ENCODE results near the gene LDB1. TPM values are rescaled to one million over a fixed set of nuclear protein-coding genes. Genes with fewer than 3 reads are reported as not detected.

LDB1 gene
- total RNA-seq, 1 donor from 2014 or later: 77.8 TPM

DNA sequence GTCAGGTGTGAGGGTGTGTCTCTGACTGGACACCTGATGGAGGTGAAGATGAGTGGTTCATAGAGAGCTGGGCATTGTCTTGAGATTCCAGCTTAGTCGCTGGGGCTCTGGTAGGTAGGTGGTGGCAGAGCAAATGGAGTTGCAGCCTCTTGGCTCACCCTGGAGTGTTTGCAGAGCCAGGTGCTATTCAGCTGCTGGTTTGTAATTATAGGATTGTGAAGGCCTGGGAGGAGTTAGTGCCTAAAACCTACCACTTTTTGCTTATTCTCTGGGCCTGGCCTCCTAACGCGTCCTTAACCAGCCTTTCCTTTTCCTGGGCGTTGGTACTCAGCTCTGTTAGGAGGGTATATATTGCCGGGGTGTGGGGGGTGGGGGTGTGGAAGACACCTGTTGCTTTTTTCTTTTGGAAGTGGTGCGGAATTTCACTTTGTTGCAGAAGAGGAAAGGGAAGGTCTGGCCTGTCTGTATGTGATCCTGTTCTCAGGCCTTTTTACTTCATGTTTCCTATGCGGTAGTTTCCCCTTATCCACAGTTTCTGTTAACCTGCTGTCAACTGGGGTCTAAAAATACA is 15.9 kb upstream of the LDB1 start:
- DNase-seq (ENCODE audit: low spot score): no peak

DNA sequence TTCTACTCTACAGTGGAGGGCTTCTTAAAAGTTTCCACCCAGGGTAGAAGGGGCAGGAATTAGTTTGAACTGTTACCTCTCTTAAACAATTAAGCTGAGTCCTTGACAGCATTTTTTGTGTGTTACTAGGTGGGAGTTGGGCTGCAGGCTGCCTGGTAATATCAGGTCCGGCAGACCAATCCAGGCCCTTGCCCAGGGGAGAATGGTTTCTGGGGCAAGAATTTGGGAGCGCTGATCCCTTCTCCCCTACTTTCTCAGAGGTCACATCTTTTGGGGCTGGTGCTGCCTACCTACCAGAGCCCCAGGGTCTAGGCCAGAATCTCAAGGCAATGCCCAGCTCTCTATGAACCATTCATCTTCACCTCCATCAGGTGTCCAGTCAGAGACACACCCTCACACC is 14.2 kb upstream of the LDB1 start:
- no peak for DNase-seq (ENCODE audit: low spot score)

DNA sequence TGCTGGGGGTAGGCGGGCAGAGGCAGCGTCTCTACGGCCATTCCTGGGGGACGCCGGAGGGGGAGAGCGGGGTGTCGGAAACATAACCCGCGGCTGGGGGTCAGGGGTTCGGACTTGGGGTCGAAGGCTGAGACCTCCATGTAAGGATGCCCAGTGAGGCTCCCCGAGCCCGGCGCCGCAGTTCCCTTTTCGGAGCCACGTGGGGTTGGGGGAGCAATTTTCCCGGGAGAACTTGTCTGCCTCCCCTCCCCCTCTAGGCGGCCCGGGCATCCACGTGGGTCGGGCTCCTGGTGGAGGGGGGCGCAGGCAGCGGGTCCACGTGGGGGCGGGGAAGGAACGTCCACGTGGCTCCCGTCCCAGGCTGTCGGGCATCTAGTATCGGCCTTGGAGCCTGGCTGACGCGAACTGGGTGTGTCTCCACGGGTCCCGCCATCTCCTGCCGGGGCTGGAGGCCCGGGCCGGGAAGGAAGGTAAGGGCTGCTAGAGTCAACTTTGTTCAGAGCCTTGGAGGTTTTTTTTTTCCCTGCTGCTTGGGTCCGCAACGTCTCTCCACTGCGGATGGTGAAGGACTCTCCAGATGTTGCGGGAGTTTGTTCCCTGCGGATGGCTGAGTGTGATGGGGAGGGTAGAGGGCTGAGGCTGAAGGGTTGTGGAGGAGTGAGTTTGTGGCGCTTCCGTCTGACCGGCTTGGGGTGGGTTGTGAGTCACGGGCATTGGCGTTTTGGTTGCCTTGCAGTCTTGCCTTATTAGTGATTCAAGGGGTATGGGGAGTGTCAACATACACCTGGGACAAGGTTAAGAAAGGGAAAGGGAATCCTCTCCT is 13.4 kb upstream of the LDB1 start:
- peak; percentile 58 for DNase-seq (ENCODE audit: low spot score)

DNA sequence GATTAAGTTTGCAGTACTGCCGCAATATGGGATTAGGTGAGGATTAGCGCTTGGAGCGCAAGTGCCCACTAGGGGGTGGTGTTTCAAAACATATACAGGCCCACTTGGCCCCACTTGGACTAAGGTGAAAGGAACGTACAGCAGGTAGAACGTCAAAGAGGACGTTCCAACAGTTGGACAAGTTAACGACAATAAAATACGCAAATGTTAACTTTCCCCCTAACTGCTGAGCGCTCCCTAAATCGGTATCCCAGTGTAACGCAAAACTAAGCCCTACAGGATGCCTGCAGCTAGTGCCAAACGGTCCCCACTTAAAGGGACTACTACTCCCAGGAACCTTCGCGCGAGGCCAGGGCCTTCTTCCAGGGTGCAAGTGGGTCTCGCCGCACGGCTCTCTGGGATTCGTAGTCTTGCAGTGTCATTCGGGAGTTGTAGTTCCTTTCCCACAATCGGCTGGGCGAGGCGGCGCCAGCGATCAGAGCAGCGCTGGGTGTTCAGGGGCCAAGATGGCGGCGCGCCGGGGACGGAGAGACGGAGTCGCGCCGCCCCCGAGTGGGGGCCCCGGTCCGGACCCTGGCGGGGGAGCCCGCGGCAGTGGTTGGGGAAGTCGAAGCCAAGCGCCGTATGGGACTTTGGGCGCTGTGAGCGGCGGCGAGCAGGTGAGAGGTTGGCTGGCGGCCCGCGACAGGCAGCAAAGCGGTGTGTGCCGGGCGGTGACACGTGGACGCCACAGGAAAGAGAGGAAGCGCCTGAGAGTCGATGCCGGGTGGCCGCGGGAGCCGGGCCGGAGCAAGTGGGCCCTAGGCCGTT is 12.6 kb upstream of the LDB1 start, which contains the start of gene PPRC1:
Gene PPRC1 (plus strand): TSS at position 478 of the 810 bp plus-strand sequence. CDS start 29 bp downstream, at position 507.
- DNase-seq (ENCODE audit: low spot score): peak; percentile 99

DNA sequence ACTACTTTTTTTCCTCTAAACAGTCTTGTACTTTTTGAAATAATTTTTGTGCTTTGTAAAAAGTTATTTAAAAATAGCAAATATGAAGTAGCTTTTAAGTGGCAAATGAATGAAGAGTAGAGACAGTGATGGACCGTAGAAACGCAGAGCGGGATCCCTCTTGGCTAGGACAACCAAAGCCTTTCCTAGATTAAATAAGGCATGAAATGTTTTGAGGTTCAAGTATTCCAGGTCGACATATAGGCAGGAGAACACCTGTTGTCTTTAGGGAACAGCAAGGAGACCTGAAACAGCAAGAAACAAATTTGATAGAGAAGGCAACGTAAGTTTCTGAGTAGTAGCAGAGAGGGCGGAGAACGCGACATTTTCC is 12.0 kb upstream of the LDB1 start:
- no peak for DNase-seq (ENCODE audit: low spot score)

DNA sequence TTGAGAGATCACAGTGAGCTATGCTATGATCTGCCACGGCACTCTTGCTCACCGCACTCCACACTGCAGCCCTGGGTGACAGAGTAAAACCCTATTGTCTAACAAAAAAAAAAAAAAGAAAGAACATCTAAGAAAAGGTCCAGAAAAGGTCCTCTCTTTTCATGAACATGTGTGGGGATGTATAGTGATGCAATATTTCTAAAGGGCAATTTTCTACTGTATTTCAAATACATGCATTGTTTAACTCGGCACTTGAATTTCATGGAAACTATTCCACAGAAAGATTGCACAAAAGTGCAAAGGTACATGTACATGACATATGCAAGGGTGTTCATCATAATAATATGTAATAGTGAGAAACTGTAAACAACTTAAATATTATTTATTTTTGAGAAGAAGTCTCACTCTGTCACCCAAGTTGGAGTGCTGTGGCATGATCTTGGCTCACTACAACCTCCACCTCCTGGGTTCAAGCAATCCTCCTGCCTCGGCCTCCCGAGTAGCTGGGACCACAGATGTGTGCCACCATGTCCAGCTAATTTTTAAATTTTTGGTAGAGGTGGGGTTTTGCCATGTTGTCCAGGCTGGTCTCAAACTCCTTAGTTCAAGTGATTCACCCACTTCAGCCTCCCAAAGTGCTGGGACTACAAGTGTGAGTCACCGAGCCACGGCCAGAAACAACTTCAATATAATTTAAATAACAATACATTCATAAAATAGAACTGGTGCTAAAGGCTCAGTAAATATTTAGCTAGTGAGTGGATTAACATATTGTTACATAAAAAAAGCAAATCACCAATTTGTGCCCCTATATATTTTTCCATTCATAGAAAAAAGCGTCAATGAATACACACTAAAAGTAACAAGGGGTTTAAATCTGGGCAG is 11.4 kb upstream of the LDB1 start:
- DNase-seq (ENCODE audit: low spot score): no peak

DNA sequence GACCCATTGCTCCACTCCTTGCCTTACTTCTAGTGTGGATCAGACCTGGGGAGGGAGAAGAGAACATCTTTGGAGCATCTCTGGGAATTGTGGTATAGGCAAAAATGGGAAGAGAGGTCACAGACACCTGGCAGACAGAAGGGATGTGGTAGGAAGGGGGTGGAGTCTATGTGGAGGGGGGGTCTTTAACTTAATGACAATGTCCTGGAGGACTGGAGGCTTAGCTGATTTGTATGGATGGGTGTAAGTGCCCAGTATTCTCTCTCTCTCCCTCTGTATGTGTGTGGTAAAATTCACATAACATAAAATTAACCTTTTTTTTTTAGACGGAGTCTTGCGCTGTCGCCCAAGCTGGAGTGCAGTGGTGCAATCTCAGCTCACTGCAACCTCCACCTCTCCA is 3.1 kb upstream of the LDB1 start:
- no peak for DNase-seq (ENCODE audit: low spot score)

DNA sequence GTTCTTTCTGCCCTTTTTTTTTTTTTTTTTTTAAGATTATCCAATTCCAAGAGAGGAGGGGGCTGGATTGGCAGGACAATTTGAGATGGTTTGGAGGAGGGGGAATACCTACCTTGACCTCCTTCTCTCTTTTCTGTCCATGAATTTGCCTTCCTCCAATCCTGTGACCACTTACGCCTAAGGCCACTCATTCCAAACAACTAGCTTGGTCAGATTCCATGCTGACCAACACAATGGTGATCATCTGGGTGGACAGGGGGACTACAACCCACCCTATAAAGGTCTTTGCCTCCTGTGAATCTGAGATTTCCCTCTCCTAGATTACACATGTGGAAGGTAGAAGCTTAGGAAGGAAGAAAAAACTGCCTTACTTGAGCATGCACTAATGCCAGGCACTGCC is 2.3 kb upstream of the LDB1 start:
- DNase-seq (ENCODE audit: low spot score): no peak

DNA sequence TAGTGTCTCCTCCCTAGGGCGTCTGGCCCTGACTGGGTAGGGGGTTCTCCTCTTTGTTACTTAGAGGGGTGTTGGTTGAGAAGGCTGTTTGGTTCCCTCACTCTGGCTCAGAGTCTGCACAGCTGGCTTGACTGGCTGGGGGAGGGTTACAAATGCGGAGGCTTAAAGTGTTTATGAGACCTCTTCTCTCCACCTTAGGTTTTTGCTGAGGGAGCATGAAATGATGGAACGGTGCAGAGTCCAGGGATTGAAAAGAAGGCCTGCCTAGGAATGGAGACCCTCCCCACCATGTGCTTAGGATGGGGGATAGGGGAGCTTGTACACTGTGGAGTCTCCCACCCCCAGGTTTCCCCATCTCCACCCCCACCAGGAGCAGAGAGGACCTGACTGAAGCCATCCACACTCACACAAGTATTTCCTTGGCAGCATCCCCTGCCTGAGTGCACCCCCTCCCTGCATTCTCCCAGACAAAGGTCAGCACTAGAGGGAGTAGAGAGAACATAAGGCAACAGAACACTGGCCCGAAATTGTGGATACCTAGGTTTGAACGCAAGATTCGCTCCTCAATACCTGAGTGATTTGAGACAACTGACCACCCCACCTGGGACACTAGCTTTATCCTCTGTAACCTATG is 1.7 kb upstream of the LDB1 start:
- DNase-seq (ENCODE audit: low spot score): peak; percentile 30

DNA sequence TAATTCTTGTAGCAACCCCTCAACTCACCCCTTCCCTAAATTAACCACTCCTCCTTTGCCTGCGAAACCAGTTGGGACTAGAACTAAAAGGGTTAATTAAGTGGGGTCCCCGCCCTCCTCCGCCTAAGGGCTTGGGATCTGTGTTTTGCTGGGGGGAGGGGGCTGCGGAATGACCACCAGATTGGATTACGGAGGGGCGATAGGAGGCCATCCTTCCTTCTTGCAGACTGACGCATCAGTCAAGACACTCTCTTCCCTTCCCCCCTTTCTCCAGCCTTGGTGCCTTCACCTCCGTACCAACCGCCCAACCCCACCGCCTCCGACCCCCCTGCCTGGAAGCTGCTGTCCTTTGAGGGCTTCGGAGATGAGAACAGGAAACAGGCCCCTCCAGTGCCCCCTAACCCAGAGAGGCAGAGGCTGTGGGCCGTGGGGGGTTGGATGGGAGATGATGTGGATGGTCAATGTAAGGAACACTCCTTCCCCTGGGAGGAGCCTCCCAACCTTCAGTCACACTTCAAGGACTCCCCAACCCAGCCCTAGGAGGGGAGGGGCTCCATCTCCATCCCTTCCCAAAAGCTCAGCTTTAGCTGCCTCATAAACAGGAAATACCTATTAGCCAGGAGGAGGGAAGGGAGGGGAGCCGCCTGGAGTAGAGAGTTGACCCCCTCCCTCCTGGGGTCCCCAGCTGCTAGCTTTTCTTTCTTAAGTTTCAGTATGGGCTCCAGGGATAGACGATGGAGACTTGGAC is 997 bp upstream of the LDB1 start:
- peak; percentile 67 for DNase-seq (ENCODE audit: low spot score)

DNA sequence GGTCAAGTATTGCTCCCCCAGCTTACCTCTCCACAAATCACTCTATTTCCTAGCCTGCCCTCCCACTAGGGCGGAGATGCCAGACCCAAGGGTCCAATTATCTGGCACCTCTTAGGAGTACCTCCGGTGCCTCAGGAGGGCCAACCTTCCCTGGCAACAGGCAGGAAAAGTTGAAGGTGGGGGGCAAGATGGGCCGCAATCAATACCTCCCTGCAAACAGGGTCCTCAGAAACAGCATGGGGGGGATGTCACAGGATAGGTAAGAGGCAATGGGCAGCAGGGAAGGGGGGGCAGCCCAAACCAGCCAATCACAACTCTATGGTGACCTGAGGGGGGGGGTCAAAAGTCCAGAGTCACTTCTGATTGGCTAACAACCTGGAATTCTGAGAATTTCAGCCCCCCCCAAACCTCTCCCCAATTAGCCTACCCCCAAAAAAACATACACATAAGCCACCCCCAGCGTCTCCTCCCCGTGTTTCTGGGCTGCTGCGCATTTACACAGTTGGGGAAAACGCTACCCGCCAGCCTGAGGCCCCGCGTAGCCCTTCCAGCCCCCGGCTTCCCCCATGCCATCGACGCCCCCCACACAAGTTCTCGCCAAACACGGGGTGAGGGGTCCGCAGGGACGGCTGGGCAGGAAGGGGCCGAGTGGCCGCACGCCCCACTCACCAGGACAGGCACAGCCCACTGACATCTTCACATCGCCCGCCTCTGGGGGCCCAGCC is 589 bp downstream of the LDB1 start:
- peak; percentile 78 for DNase-seq (ENCODE audit: low spot score)

DNA sequence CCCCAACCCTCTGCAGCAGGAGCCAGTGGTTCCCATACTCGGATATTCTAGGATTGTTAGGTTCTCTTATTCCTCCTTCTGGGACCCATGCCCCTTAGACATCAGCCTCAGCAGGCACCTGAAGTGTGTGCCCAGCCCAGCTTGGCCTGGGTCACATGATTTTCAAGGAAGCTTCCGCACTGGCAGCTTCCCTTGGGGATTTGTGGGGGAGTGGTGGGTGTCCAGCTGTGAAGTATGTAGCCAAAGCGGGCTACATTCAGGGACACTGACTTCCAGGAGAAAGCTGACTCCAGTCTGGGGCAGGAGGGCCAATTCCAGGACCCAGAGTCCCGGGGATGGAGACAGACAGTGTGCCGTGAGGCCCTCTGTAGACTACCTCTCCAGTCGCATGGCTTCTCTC is 1.3 kb downstream of the LDB1 start:
- peak; percentile 38 for DNase-seq (ENCODE audit: low spot score)

DNA sequence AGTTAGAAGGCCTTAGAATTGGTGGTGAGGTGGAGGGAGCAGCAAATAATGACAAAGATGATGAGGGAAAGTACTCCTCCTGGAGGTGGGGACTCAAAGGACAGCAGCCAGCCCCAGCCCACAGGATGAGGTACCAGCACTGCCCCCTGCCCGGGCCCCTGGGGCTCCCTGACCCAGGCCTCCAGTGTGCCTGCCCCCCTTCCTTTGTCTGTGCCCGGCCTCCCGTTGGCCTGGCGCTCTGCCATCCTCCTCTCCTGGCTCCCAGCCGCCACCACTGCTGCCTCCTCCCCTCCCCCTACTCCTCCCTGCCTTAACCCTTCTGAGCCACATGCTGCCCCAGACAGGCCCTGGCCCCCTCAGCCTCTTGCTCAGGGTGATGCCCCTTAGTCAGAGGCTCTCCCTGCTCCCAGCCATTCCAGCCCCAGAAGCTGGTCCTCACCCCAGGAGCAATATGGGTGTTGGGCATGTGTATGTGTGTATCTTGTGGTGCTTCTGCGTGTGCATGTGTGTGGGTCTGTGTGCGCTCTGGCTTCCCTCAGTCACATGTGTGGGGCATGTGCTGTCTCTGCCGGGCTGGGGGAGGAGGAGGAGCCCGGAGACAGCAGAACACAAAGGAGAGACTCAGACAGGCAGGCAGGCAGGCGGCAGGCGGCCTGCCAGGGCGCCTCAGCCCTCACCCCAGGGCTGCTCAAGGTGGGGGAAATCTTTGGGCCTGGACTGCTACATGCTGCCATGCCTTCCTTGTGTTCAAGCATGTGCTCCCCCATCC is 2.6 kb downstream of the LDB1 start:
- peak; percentile 87 for DNase-seq (ENCODE audit: low spot score)

DNA sequence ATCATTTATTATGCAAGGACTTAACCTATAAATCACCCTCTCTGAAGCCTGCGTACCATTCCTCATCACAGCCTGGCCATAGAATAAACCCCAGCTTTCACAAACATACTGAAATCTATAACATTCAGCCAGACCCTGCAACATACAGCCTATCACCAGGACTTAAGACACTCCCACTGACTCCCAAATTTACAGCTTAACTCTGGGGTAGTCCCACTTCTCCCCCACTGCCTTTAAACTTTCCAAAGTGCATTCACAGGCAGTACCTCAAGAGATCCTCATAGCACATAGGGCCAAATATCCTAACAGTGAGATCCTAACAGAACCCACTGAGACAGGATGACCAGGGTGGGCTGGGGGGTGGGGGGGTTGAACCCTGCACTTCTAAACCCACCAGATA is 3.5 kb downstream of the LDB1 start:
- DNase-seq (ENCODE audit: low spot score): no peak

DNA sequence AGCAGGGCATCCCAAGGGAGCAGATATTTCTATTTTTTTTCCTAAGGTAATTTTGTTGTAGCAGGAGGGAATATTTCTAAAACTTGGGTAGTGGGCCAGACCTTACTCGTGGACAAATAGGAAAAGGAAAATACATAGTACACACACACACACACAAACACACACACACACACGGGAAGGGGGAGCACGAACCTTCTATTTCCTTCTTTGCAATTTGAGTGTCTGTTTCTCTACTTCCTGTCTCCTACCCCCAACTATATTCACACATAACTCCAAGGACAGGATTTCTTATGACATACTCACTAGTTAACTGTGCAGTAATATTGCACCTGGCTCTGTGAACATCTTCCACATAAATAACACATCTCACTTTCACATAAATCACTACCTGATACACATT is 4.4 kb downstream of the LDB1 start:
- no peak for DNase-seq (ENCODE audit: low spot score)

DNA sequence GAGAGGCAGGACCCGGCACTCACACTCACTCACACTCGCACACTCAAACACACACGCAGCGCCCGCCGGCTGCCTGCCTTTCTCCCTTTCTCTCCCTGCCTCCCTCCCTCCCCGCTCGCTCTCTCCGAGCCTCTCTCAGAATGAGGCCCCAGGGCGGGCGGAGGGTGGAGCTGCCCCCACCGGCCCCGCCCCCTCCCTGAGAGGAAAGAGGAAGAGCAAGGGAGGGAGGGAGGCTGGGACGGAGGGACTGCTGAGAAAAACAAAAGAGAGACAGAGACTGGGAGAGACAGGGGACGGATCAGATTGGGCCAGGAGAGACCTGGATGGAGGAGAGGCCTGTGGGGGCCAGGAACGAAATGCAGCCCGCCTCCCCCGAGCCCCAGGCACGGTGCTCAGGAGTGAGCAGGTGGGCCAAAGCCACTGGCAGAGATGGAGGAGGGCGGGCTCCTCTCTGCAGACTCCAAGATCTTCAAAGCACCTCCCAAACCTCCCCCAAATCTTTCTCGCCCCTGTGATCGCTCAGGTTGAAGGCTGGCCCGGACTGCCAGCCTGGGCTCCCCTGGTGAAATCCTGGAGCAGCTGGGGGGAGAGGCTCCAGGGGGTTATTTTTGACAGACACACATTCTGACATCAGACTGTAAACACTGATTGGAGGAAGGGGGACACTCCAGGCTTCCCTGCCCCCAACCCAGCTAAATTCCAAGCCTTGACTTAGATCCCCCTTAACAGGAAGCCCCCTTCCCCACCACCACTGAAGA is 5.1 kb downstream of the LDB1 start:
- peak; percentile 89 for DNase-seq (ENCODE audit: low spot score)

DNA sequence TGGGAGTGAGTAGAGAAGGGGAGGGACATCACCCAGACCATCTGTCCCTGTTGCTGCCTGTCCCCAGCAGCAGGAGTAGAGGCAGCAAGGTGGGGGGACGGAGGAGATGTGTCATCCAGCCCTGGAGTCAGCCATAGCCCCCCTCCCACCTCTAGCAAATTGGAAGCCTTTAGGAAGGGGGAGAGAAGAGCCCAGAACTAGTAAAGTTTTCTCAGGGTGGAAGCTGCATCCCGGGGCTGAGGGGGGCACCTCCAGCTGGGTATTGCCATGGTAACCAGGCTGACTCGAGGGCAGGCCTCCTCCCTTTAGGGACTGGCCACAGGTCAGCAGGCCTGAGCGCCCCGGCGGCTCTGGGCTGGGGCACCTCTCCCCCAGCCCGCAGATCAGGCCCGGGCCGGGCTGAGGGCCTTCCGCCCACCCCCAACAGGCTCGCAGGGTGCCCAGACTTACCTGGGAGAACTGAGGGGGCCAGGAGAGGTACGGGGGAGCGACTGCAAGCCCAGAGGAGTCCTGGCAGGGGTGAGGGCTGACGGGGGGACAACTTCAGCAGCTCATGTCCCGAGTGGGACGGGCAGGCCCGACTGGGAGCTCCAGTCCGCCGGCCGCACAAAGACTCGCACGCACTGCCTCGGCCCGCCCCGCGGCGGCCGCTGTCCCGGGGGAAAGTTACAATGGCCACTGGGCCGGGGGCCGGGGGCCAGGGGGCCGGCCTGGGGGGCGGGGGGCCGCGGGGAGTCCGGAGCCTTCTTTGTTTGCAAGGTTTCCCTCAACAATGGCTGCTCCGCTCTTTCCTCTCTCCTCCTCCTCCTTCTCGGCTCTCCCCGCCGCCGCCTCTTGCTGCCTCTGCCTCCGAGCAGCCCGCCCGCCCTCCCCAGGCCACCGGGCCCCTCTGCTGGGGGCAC is 6.0 kb downstream of the LDB1 start:
- DNase-seq (ENCODE audit: low spot score): no peak
